Measurements from ENCODE around the gene TSHZ2.

The TSHZ2 gene, protein sequence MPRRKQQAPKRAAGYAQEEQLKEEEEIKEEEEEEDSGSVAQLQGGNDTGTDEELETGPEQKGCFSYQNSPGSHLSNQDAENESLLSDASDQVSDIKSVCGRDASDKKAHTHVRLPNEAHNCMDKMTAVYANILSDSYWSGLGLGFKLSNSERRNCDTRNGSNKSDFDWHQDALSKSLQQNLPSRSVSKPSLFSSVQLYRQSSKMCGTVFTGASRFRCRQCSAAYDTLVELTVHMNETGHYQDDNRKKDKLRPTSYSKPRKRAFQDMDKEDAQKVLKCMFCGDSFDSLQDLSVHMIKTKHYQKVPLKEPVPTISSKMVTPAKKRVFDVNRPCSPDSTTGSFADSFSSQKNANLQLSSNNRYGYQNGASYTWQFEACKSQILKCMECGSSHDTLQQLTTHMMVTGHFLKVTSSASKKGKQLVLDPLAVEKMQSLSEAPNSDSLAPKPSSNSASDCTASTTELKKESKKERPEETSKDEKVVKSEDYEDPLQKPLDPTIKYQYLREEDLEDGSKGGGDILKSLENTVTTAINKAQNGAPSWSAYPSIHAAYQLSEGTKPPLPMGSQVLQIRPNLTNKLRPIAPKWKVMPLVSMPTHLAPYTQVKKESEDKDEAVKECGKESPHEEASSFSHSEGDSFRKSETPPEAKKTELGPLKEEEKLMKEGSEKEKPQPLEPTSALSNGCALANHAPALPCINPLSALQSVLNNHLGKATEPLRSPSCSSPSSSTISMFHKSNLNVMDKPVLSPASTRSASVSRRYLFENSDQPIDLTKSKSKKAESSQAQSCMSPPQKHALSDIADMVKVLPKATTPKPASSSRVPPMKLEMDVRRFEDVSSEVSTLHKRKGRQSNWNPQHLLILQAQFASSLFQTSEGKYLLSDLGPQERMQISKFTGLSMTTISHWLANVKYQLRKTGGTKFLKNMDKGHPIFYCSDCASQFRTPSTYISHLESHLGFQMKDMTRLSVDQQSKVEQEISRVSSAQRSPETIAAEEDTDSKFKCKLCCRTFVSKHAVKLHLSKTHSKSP (N-terminal part only)

DNA sequence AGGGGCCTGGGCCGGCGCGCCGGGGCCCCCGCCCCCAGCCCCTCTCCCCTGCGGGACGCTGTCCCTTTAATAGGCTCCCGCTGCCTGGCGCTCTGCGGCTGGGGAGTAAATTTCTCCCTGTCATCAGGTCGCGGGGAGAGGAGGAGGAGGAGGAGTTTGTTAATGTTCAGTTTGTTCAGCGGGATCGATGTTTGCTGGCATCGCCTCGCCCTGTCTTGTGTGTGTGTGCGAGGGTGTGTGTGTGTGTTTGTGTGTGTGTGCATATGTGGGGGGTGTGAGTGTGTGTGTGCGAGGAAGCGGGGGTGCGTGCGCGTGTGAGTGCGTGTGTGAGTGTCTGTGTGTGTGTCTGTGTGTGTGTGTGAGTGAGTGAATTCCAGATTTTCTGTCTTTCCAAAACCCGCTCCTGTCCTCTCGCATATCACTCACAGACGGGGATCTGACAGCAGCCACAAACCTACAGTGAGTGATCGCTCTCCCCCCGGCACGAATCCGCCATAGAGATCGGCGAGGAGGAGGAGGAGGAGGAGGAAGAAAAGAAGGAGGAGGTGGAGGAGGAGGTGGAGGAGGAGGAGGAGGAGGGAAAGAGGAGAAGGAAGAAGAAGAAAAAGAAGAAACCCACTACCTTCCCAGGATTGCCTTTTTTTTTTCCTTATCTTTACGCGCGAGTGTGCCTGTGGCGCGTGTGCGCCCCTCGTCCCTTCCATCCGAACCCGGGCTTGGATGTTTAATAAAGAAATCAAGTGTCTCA lies at the start of gene TSHZ2:
TSS of gene TSHZ2 (plus strand) at position 169 of the 748 bp plus-strand sequence. CDS start 936 bp downstream, outside the sequence.
- DNase-seq: no peak

DNA sequence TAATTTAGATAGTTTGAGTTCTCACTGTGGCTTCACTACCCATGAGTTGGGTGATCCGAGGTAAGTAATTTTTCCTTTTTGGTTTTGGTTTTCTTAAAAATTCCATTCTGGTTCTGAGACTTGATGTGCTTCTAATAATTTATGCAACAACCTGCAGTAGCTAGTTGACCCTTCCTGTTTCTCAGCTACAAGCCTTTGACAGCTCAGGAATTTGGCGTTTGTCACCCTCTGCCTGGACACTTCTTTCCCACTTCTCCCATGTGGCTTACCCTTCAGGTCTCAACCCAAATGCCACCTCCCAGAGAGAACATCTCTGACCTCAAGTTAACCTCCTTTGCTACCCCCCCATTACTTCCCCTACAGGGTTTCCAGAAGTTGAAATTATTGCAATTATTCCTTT lies 49.7 kb upstream of the TSHZ2 start:
- DNase-seq: no peak

GRCh38 chr20:52923123-52923937 lies 48.8 kb upstream of the TSHZ2 start:
- DNase-seq: no peak

- DNase-seq: no peak
Measured at GRCh38 chr20:52924411-52925271, 47.5 kb upstream of the TSHZ2 start.

GRCh38 chr20:52926505-52926904 lies 45.7 kb upstream of the TSHZ2 start:
- no peak for DNase-seq

- DNase-seq: no peak
Measured at GRCh38 chr20:52933867-52934266, 38.3 kb upstream of the TSHZ2 start.

DNA sequence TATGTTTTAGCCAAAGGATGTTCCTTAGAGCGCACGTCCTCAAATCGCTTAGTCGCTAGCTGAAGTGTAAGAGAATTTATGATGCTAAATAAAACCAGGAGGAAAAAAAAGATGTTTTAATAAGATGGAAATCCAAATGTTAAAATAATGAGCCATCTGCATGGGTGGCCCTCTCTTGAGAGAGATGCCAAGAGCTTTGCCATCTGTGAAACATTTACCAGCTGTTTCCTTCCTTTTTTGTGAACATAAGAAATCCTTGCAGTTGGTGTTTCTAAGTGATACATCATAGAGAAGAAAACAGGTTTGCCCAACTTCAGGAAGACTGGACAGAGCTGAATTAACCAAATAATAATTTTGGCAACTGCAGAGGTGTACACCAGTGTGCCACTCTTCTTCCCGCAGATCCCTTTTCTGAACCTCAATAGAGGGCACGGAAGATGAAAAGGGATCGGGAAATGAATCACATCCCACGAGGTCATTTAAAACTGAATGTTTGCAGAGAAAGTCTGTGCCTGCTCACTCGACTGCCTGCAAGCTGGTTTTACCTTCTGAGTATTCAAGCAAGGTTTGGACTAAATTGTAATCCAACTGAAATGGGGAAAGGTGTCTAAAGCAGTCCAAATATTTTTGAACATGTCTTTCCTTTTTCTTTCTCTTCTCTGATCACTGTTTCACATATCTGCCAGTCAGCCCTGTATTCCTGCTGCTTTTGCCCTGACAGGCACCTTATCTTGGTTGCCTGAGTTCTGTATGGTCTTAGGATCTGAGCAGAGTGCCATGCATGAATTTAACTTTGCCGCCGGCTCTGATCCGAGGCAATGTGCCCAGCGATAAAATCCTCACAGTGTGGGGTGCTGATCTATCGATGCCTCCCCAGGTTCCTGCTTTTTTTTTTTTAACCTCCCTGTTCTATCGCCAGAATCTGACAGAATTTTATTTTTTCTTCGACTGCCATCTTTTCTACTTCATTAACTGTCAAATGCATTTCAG lies 35.5 kb upstream of the TSHZ2 start:
- DNase-seq: no peak

- DNase-seq: no peak
Measured at GRCh38 chr20:52937591-52938100, 34.5 kb upstream of the TSHZ2 start.

GRCh38 chr20:52939141-52939540 lies 33.0 kb upstream of the TSHZ2 start:
- no peak for DNase-seq

DNA sequence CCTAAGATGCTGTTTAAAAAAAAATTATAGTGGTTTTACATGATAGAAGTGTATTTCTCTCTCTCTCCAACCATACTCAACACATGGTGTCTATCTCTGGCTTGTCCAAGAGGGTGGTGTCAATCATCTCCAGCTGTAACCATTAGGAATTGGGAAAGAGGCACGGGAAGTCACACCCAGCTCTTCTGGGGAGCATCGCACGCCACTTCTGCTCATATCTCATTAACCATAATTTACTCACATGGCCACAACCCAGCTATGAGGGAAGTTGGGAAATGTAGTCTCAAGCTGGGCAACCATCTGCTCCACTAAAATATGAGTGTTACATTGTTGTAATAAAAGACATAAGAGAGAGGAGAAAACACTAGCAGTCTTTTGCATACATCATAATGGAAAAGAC lies 30.4 kb upstream of the TSHZ2 start:
- no peak for DNase-seq

GRCh38 chr20:52943185-52943841 lies 28.8 kb upstream of the TSHZ2 start:
- DNase-seq: no peak

DNA sequence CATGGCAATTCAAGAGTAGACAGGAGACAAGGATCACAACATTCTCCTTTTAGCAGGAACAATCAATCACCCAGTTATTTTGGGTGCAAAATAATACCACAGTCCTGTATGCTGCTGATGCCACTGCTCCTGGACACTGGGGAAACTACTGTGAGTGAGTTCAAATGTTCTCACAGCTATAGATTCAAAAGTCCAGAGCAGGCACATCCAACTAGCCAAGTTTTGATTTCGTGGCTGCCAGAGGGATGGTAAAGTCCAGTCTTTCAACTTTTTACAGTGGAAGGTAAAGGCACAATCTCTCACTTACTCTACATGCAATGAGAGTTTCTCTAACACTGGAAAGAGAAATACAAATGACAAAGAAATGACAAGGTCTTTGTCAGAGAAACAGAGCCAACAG lies 26.9 kb upstream of the TSHZ2 start:
- no peak for DNase-seq

DNA sequence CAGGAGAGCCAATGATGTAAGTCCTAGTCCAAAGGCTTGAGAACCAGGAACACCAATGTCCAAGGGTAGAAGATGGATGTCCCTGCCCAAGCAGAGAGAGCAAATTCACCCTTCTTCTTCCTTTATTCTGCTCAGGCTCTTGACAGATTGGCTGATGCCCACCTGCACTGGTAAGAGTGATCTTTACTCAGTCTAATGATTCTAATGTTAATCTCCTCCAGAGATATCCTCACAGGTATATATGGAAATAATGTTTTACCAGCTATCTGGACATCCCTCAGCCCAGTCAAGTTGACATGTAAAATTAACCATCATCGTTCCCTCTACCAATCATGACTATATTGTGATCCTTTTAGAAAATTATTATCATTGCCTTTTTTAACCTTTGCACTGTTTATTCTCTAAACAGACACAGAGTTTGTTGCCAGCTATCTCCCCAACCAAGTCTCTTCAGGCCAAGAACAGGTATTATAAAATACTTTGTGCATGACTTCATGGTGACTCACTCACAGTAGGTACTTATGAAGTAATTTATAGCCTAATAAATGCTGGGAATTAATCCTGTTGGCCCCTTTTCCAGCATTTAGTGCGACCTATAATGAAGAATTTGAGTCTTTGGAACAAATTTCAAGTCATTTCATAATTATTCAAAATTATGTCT lies 26.2 kb upstream of the TSHZ2 start:
- DNase-seq: no peak

DNA sequence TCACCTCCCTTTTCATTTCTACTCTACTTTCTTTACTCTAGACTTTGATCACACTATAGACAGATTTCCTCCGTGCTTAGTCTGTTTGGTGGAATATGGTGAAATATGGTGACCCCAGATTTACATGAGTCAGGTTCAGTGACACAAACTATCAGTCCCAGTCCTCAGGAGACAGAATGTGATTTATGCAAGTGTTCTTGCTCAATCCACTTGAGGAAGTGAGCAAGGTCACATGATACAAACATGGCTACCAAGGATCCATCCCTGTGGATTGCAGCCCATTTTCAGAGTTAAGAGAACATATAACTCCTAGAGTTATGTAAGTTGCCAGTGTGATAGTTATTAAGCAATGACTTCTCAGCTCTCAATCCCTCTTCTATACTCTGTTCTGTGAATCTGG lies 23.7 kb upstream of the TSHZ2 start:
- DNase-seq: no peak

- DNase-seq: no peak
Measured at GRCh38 chr20:52953020-52953419, 19.1 kb upstream of the TSHZ2 start.

DNA sequence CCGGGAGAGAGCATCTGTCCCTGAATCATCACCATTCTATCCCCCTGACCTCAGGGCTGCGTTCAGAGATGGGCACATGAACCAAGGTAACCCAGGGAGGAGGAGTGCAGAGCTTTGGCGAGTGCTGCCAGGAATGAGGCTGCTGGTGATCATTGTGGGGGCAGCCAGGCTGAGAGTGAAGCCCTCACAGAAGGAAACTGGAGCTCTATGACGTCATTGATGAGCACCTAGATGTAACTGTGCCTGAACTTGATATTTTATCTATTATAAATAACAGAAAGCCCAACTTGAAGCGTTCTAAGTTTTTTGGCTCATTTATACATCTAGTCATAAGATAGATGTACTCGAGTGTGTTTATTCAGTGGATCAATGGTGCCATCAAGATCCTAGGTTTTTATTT lies 17.3 kb upstream of the TSHZ2 start:
- DNase-seq: no peak

- DNase-seq: no peak
Measured at GRCh38 chr20:52958211-52958610, 13.9 kb upstream of the TSHZ2 start.

GRCh38 chr20:52959125-52959524 lies 13.0 kb upstream of the TSHZ2 start:
- no peak for DNase-seq

Data from hematopoietic multipotent progenitor cell treated with erythropoietin and hydrocortisone succinate and interleukin-3 and kit ligand, for 8 days (in vitro differentiated cells).